ENCODE results near the gene PVALEF.

PVALEF gene

GRCh38 chr17:81200695-81201580, 35.6 kb downstream of the PVALEF start:
- in situ Hi-C loops (cut with MboI; ENCODE audit: low sequenced_read_pairs): no loop called here
- H3K4me3 ChIP-seq: no peak overlapping the region
- H3K4me1 ChIP-seq: no peaks in the 10 kb centered on the region
- peaks cover 5% of the 10 kb centered on the region; the same call in 1 of the 2 replicates for H3K36me3 ChIP-seq (replicated peaks)
- H3K9me3 ChIP-seq: no peaks in the 10 kb centered on the region
- H3K27me3 ChIP-seq (ENCODE audit: low read depth): no peaks in the 10 kb centered on the region
- DNase-seq (ENCODE audit: low spot score in 2 of 2): peak; percentile 52 to 72

- no peaks in the 10 kb centered on the region for H3K9me3 ChIP-seq
- H3K4me1 ChIP-seq: no peaks in the 10 kb centered on the region
- H3K36me3 ChIP-seq (replicated peaks): peaks cover 2% of the 10 kb centered on the region; the same call in 1 of the 2 replicates
- H3K4me3 ChIP-seq: no peak overlapping the region
- in situ Hi-C loops (cut with MboI; ENCODE audit: low sequenced_read_pairs): no loop called here
- no peak for DNase-seq (ENCODE audit: low spot score in 2 of 2)
- no peaks in the 10 kb centered on the region for H3K27me3 ChIP-seq (ENCODE audit: low read depth)
These were observed 37.0 kb downstream of the PVALEF start for GRCh38 chr17:81202318-81202717.

GRCh38 chr17:81203136-81203535, 37.8 kb downstream of the PVALEF start:
- DNase-seq (ENCODE audit: low spot score in 2 of 2): no peak
- no peaks in the 10 kb centered on the region for H3K27me3 ChIP-seq (ENCODE audit: low read depth)
- in situ Hi-C loops (cut with MboI; ENCODE audit: low sequenced_read_pairs): no loop called here
- H3K9me3 ChIP-seq: no peaks in the 10 kb centered on the region
- no peak overlapping the region for H3K4me3 ChIP-seq
- H3K36me3 ChIP-seq (replicated peaks): peaks cover 2% of the 10 kb centered on the region; the same call in 1 of the 2 replicates
- no peaks in the 10 kb centered on the region for H3K4me1 ChIP-seq

GRCh38 chr17:81204578-81204977, 39.3 kb downstream of the PVALEF start:
- no peaks in the 10 kb centered on the region for H3K27me3 ChIP-seq (ENCODE audit: low read depth)
- no peak overlapping the region for H3K4me3 ChIP-seq
- in situ Hi-C loops (cut with MboI; ENCODE audit: low sequenced_read_pairs): no loop called here
- no peaks in the 10 kb centered on the region for H3K9me3 ChIP-seq
- DNase-seq (ENCODE audit: low spot score in 2 of 2): no peak
- H3K36me3 ChIP-seq (replicated peaks): peaks cover 1% of the 10 kb centered on the region; the same call in 1 of the 2 replicates
- H3K4me1 ChIP-seq: no peaks in the 10 kb centered on the region

GRCh38 chr17:81206166-81206565, 40.9 kb downstream of the PVALEF start:
- H3K27me3 ChIP-seq (ENCODE audit: low read depth): no peaks in the 10 kb centered on the region
- no peaks in the 10 kb centered on the region; the same call in 1 of the 2 replicates for H3K36me3 ChIP-seq (replicated peaks)
- no peak for DNase-seq (ENCODE audit: low spot score in 2 of 2)
- in situ Hi-C loops (cut with MboI; ENCODE audit: low sequenced_read_pairs): no loop called here
- H3K4me3 ChIP-seq: no peak overlapping the region
- no peaks in the 10 kb centered on the region for H3K4me1 ChIP-seq
- H3K9me3 ChIP-seq: no peaks in the 10 kb centered on the region

- no peaks in the 10 kb centered on the region for H3K27me3 ChIP-seq (ENCODE audit: low read depth)
- H3K36me3 ChIP-seq (replicated peaks): no peaks in the 10 kb centered on the region; the same call in 1 of the 2 replicates
- H3K4me1 ChIP-seq: no peaks in the 10 kb centered on the region
- H3K4me3 ChIP-seq: no peak overlapping the region
- DNase-seq (ENCODE audit: low spot score in 2 of 2): no peak
- in situ Hi-C loops (cut with MboI; ENCODE audit: low sequenced_read_pairs): no loop called here
- no peaks in the 10 kb centered on the region for H3K9me3 ChIP-seq
These were observed 41.4 kb downstream of the PVALEF start for GRCh38 chr17:81206657-81207056.

GRCh38 chr17:81207610-81208581, 42.6 kb downstream of the PVALEF start:
- in situ Hi-C loops (cut with MboI; ENCODE audit: low sequenced_read_pairs): no loop called here

GRCh38 chr17:81208651-81209050, 43.3 kb downstream of the PVALEF start:
- H3K4me1 ChIP-seq: no peaks in the 10 kb centered on the region
- no peaks in the 10 kb centered on the region; the same call in 1 of the 2 replicates for H3K36me3 ChIP-seq (replicated peaks)
- no peaks in the 10 kb centered on the region for H3K27me3 ChIP-seq (ENCODE audit: low read depth)
- DNase-seq (ENCODE audit: low spot score in 2 of 2): no peak
- no peaks in the 10 kb centered on the region for H3K9me3 ChIP-seq
- in situ Hi-C loops (cut with MboI; ENCODE audit: low sequenced_read_pairs): no loop called here
- H3K4me3 ChIP-seq: no peak overlapping the region

More at GRCh38 chr17:81207610-81208581, 42.6 kb downstream of the PVALEF start:
- no peak for DNase-seq (ENCODE audit: low spot score in 2 of 2)
- H3K4me1 ChIP-seq: no peaks in the 10 kb centered on the region
- no peaks in the 10 kb centered on the region for H3K27me3 ChIP-seq (ENCODE audit: low read depth)
- H3K36me3 ChIP-seq (replicated peaks): no peaks in the 10 kb centered on the region; the same call in 1 of the 2 replicates
- H3K4me3 ChIP-seq: no peak overlapping the region
- H3K9me3 ChIP-seq: no peaks in the 10 kb centered on the region

GRCh38 chr17:81209141-81209540, 43.8 kb downstream of the PVALEF start:
- Histone ChIP-seq H3K4me1 (no peaks in the 10 kb centered on the region), H3K27me3 (ENCODE audit: low read depth) (no peaks in the 10 kb centered on the region), H3K4me3 (no peak overlapping the region), H3K36me3 (replicated peaks) (no peaks in the 10 kb centered on the region; the same call in 1 of the 2 replicates), H3K9me3 (no peaks in the 10 kb centered on the region)
- DNase-seq (ENCODE audit: low spot score in 2 of 2): no peak
- in situ Hi-C loops (cut with MboI; ENCODE audit: low sequenced_read_pairs): no loop called here

- H3K4me3 ChIP-seq: no peak overlapping the region
- in situ Hi-C loops (cut with MboI; ENCODE audit: low sequenced_read_pairs): no loop called here
These were observed 45.2 kb downstream of the PVALEF start for GRCh38 chr17:81210466-81210865.

GRCh38 chr17:81210868-81211267, 45.6 kb downstream of the PVALEF start:
- in situ Hi-C loops (cut with MboI; ENCODE audit: low sequenced_read_pairs): no loop called here
- no peak for DNase-seq (ENCODE audit: low spot score in 2 of 2)
- H3K9me3 ChIP-seq: no peaks in the 10 kb centered on the region
- no peaks in the 10 kb centered on the region for H3K4me1 ChIP-seq
- H3K36me3 ChIP-seq (replicated peaks): no peaks in the 10 kb centered on the region; the same call in none of the 2 replicates
- no peaks in the 10 kb centered on the region for H3K27me3 ChIP-seq (ENCODE audit: low read depth)
- no peak overlapping the region for H3K4me3 ChIP-seq

More at GRCh38 chr17:81210466-81210865, 45.2 kb downstream of the PVALEF start:
- Histone ChIP-seq H3K4me1 (no peaks in the 10 kb centered on the region), H3K9me3 (no peaks in the 10 kb centered on the region), H3K27me3 (ENCODE audit: low read depth) (no peaks in the 10 kb centered on the region), H3K36me3 (replicated peaks) (no peaks in the 10 kb centered on the region; the same call in 1 of the 2 replicates)
- DNase-seq (ENCODE audit: low spot score in 2 of 2): no peak

GRCh38 chr17:81212365-81212764, 47.1 kb downstream of the PVALEF start:
- in situ Hi-C loops (cut with MboI; ENCODE audit: low sequenced_read_pairs): no loop called here
- no peaks in the 10 kb centered on the region for H3K27me3 ChIP-seq (ENCODE audit: low read depth)

GRCh38 chr17:81213978-81214377, 48.7 kb downstream of the PVALEF start:
- Histone ChIP-seq H3K4me3 (no peak overlapping the region), H3K9me3 (no peaks in the 10 kb centered on the region), H3K27me3 (ENCODE audit: low read depth) (no peaks in the 10 kb centered on the region), H3K4me1 (no peaks in the 10 kb centered on the region), H3K36me3 (replicated peaks) (no peaks in the 10 kb centered on the region; the same call in 1 of the 2 replicates)
- no peak for DNase-seq (ENCODE audit: low spot score in 2 of 2)
- in situ Hi-C loops (cut with MboI; ENCODE audit: low sequenced_read_pairs): no loop called here

More at GRCh38 chr17:81212365-81212764, 47.1 kb downstream of the PVALEF start:
- DNase-seq (ENCODE audit: low spot score in 2 of 2): no peak
- Histone ChIP-seq H3K36me3 (replicated peaks) (no peaks in the 10 kb centered on the region; the same call in none of the 2 replicates), H3K4me3 (no peak overlapping the region), H3K9me3 (no peaks in the 10 kb centered on the region), H3K4me1 (no peaks in the 10 kb centered on the region)
